NB4 (cell line): ENCODE measurements around the gene TSPAN8.

Experiments used
- CTCF ChIP-seq: IDR thresholded peaks from one replicate; pipeline ENCODE4 v1.5.1; 2012; ENCODE audit warnings: low read depth, low read length
- MAX ChIP-seq: IDR thresholded peaks from 2 replicates; pipeline ENCODE4 v1.6.1; 2011; ENCODE audit warnings: low read depth, low read length
- POLR2A ChIP-seq: IDR thresholded peaks from 2 replicates; pipeline ENCODE4 v1.6.1; 2011; ENCODE audit warnings: mild to moderate bottlenecking; ENCODE audit not compliant: insufficient read length; ENCODE audit errors: extremely low read depth

GRCh38 chr12:71174146-71174545 is 16.3 kb upstream of the TSPAN8 start:
- no peak for TF ChIP-seq CTCF
- TF ChIP-seq MAX, result no peak
- TF ChIP-seq POLR2A, result no peak
